ENCODE measurements around the gene SFN. TPM values are rescaled to one million over a fixed set of nuclear protein-coding genes. Genes with fewer than 3 reads are reported as not detected.

SFN gene
- total and polyA plus RNA-seq, 2 donors (not counting 3 experiments of a cell fraction or from before 2014, with no cell fraction given) = 0.08 to 0.33 TPM

GRCh38 chr1:26851106-26851684 lies 11.8 kb upstream of the SFN start:
- H3K4me3 ChIP-seq (replicated peaks in 1 of 3; ENCODE audit: insufficient read depth in 1 of 3, low read depth in 1 of 3, low read length in 3 of 3) = no peak overlapping the region
- FAIRE-seq (no peak), DNase-seq (ENCODE audit: low read depth, low spot score) (no peak)
- H3K79me2 ChIP-seq (ENCODE audit: control insufficient read depth, insufficient read depth, low read length) = no peaks in the 10 kb centered on the region
- TF ChIP-seq MYC (IDR thresholded peaks at IDR 0.05; ENCODE audit: low read depth, low read length) = no peak
- peak in 1 of 2 donors; percentile 12 for TF ChIP-seq CTCF (IDR thresholded peaks at IDR 0.05; ENCODE audit: extremely low read depth in 1 of 2, insufficient read depth in 1 of 2, low read depth in 1 of 2, low read length in 2 of 2)
- H3K4me2 ChIP-seq (ENCODE audit: insufficient read depth, low read length) = no peak overlapping the region
- intact Hi-C loops (cut with micrococcal nuclease) (no loop called here), dilution Hi-C loops (cut with MboI; ENCODE audit: extremely low pct_ligation_motif_present, low sequenced_read_pairs) (no loop called here)
- H3K27me3 ChIP-seq (ENCODE audit: control insufficient read depth in 2 of 2, insufficient read depth in 2 of 2, low read length in 2 of 2) = no peaks in the 10 kb centered on the region
- H3K9me3 ChIP-seq (replicated peaks; ENCODE audit: control insufficient read depth, insufficient read depth, low read length) = no peaks in the 10 kb centered on the region
- H3K9me1 ChIP-seq (replicated peaks; ENCODE audit: control insufficient read depth, extremely low read depth, insufficient read depth, low read length) = no peaks in the 10 kb centered on the region
- ChIA-PET POLR2A (no interaction called here), CTCF (interaction anchor here (0.7 to 3.3 kb wide), 4 partner anchors 14 to 249 kb away, joined by 4 to 27 read pairs (median 10); no protein-coding TSS in a partner anchor)
- no peak overlapping the region for H2AFZ ChIP-seq (ENCODE audit: low read depth, low read length)
- H3K4me1 ChIP-seq (ENCODE audit: control insufficient read depth, extremely low read depth, insufficient read depth, low read length) = peaks cover 9% of the 10 kb centered on the region
- no TSS peak for BruUV-seq (replicated peaks)
- peaks cover 12 to 36% of the 10 kb centered on the region in 2 experiments for H3K36me3 ChIP-seq (ENCODE audit: control insufficient read depth in 2 of 2, extremely low read depth in 1 of 2, insufficient read depth in 2 of 2, low read length in 2 of 2)
- no peak overlapping the region for H3K9ac ChIP-seq (replicated peaks; ENCODE audit: extremely low read depth, insufficient read depth, low read length)
- H4K20me1 ChIP-seq (replicated peaks; ENCODE audit: control insufficient read depth, extremely low read depth, insufficient read depth, low read length) = no peaks in the 10 kb centered on the region
- H3K27ac ChIP-seq (ENCODE audit: insufficient read depth, low read depth, low read length) = no peak overlapping the region

- TF ChIP-seq GATA2 (IDR thresholded peaks at IDR 0.05; ENCODE audit: insufficient read depth, insufficient read length, low read depth, low read length) (no peak), MAX (IDR thresholded peaks at IDR 0.05; ENCODE audit: insufficient read depth, insufficient read length) (no peak), FOS (IDR thresholded peaks at IDR 0.05; ENCODE audit: borderline replicate concordance, insufficient read depth, low read length) (no peak), CTCF (IDR thresholded peaks at IDR 0.05; ENCODE audit: extremely low read depth in 1 of 2, insufficient read depth in 1 of 2, low read depth in 1 of 2, low read length in 2 of 2) (no peak), POLR2A (IDR thresholded peaks at IDR 0.05; ENCODE audit: low read depth, low read length) (no peak), POLR2AphosphoS5 (IDR thresholded peaks at IDR 0.05; ENCODE audit: insufficient read depth, low read depth, low read length) (no peak), EZH2 (IDR thresholded peaks at IDR 0.05; ENCODE audit: borderline replicate concordance, low read depth, low read length, severe bottlenecking) (no peak), JUN (IDR thresholded peaks at IDR 0.05; ENCODE audit: borderline replicate concordance, insufficient read depth, insufficient read length, low read depth) (no peak), MYC (IDR thresholded peaks at IDR 0.05; ENCODE audit: low read depth, low read length) (no peak)
- Histone ChIP-seq H3K79me2 (ENCODE audit: control insufficient read depth, insufficient read depth, low read length) (no peaks in the 10 kb centered on the region), H3K27me3 (ENCODE audit: control insufficient read depth in 2 of 2, insufficient read depth in 2 of 2, low read length in 2 of 2) (no peaks in the 10 kb centered on the region), H4K20me1 (replicated peaks; ENCODE audit: control insufficient read depth, extremely low read depth, insufficient read depth, low read length) (no peaks in the 10 kb centered on the region), H3K4me3 (replicated peaks in 1 of 3; ENCODE audit: insufficient read depth in 1 of 3, low read depth in 1 of 3, low read length in 3 of 3) (no peak overlapping the region), H3K9me3 (replicated peaks; ENCODE audit: control insufficient read depth, insufficient read depth, low read length) (no peaks in the 10 kb centered on the region), H3K4me2 (ENCODE audit: insufficient read depth, low read length) (no peak overlapping the region), H3K36me3 (ENCODE audit: control insufficient read depth in 2 of 2, extremely low read depth in 1 of 2, insufficient read depth in 2 of 2, low read length in 2 of 2) (peaks cover 12 to 37% of the 10 kb centered on the region in 2 experiments), H3K9me1 (replicated peaks; ENCODE audit: control insufficient read depth, extremely low read depth, insufficient read depth, low read length) (no peaks in the 10 kb centered on the region), H3K27ac (ENCODE audit: insufficient read depth, low read depth, low read length) (no peak overlapping the region), H3K9ac (replicated peaks; ENCODE audit: extremely low read depth, insufficient read depth, low read length) (no peak overlapping the region), H2AFZ (ENCODE audit: low read depth, low read length) (no peak overlapping the region), H3K4me1 (ENCODE audit: control insufficient read depth, extremely low read depth, insufficient read depth, low read length) (peaks cover 9% of the 10 kb centered on the region)
- ChIA-PET CTCF (interaction anchor here (1.1 kb wide), 1 partner anchor 25 kb away, joined by 9 read pairs; no protein-coding TSS in a partner anchor), POLR2A (no interaction called here)
- intact Hi-C loops (cut with micrococcal nuclease) (loop anchor here (1.0 kb wide), 2 partner anchors 13 to 26 kb away; no protein-coding TSS in a partner anchor), dilution Hi-C loops (cut with MboI; ENCODE audit: extremely low pct_ligation_motif_present, low sequenced_read_pairs) (no loop called here)
- no peak for DNase-seq (ENCODE audit: low read depth, low spot score)
- BruUV-seq (replicated peaks) = no TSS peak
- FAIRE-seq = no peak
Measured at GRCh38 chr1:26852701-26853100, 10.2 kb upstream of the SFN start.
